ENCODE data around the gene MITF. TPM values are rescaled to one million over a fixed set of nuclear protein-coding genes. Genes with fewer than 3 reads are reported as not detected.

The MITF gene
- total RNA-seq, 2 donors from 2014 or later = 0.23 TPM; not detected in 1

- H3K27ac Mint-ChIP-seq = no peak overlapping the region
- no peak for ATAC-seq
- peaks cover 29 to 44% of the 10 kb centered on the region in 2 donors for H3K9me3 Mint-ChIP-seq
- peaks cover 0 to 11% of the 10 kb centered on the region in 2 donors for H3K36me3 Mint-ChIP-seq
- no peak for DNase-seq (ENCODE audit: low spot score in 2 of 2)
Observed at GRCh38 chr3:69831737-69832136, 92.5 kb downstream of the MITF start.

GRCh38 chr3:69833591-69833990 is 94.3 kb downstream of the MITF start:
- Mint-ChIP-seq H3K27ac (no peak overlapping the region), H3K36me3 (peaks cover 0 to 11% of the 10 kb centered on the region in 2 donors), H3K9me3 (peaks cover 26 to 32% of the 10 kb centered on the region in 2 donors)
- ATAC-seq = no peak
- DNase-seq (ENCODE audit: low spot score in 2 of 2) = no peak

DNA sequence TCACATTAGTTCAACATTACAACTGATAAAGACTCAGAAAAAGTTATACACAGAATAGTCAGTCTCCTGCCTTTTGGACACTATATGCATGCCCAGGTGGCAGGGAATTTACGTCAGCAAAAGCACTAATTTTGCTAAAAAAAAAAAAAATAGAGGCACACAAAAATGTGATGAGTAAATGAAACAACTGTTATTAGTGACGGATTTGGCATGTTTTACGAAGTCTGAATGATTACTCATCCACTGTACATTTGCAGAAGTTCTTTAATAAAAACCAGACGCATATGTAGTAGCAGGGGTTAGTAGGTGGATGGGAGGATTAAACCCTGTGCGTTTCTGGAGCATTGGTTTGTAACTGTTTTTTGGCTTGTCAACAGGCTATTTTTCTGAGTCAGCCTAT is 99.0 kb downstream of the MITF start:
- H3K36me3 Mint-ChIP-seq = peaks cover 0 to 11% of the 10 kb centered on the region in 2 donors
- DNase-seq (ENCODE audit: low spot score in 2 of 2) (no peak), ATAC-seq (no peak)
- H3K9me3 Mint-ChIP-seq = peaks cover 22 to 24% of the 10 kb centered on the region in 2 donors
- H3K27ac Mint-ChIP-seq = no peak overlapping the region

GRCh38 chr3:69838696-69839515 is 99.6 kb downstream of the MITF start:
- peaks cover 0 to 11% of the 10 kb centered on the region in 2 donors for H3K36me3 Mint-ChIP-seq
- H3K9me3 Mint-ChIP-seq = peaks cover 19 to 22% of the 10 kb centered on the region in 2 donors
- H3K27ac Mint-ChIP-seq = no peak overlapping the region
- ATAC-seq = no peak
- DNase-seq (ENCODE audit: low spot score in 2 of 2) = no peak

- DNase-seq (ENCODE audit: low spot score in 2 of 2) (no peak), ATAC-seq (no peak)
- Mint-ChIP-seq H3K36me3 (no peaks in the 10 kb centered on the region), H3K9me3 (peaks cover 5 to 11% of the 10 kb centered on the region in 2 donors), H3K27ac (no peak overlapping the region)
Observed at GRCh38 chr3:69842351-69842750, 103.1 kb downstream of the MITF start.

- ATAC-seq = no peak
- no peak overlapping the region for H3K27ac Mint-ChIP-seq
- H3K36me3 Mint-ChIP-seq = no peaks in the 10 kb centered on the region
- DNase-seq (ENCODE audit: low spot score in 2 of 2) = no peak
- H3K9me3 Mint-ChIP-seq = peaks cover 2 to 11% of the 10 kb centered on the region in 2 donors
Observed at GRCh38 chr3:69842789-69843188, 103.5 kb downstream of the MITF start.

GRCh38 chr3:69844706-69845105 is 105.4 kb downstream of the MITF start:
- ATAC-seq = no peak
- Mint-ChIP-seq H3K36me3 (no peaks in the 10 kb centered on the region), H3K27ac (no peak overlapping the region), H3K9me3 (peaks cover 0 to 11% of the 10 kb centered on the region in 2 donors)
- DNase-seq (ENCODE audit: low spot score in 2 of 2) = no peak

DNA sequence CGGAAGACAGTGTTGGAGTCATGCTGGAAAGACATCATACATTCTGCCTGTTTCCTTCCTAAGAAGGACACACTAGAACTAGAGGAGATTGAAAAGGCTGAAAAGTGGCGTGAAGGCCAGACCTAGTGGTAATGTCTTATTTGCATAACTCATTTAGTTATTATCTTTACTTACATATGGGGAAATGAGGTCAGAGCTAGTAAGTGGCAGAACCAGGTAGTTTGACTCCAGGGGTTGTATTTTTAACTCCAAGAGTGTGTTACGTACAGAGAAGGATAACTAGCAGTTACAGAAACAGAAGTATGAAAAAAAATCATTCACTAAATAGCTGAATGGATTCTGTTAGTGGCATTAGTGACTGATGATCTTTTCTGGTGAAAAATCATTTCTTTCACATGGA is 108.0 kb downstream of the MITF start:
- Mint-ChIP-seq H3K9me3 (peaks cover 0 to 6% of the 10 kb centered on the region in 2 donors), H3K27ac (no peak overlapping the region), H3K36me3 (no peaks in the 10 kb centered on the region)
- ATAC-seq (no peak), DNase-seq (ENCODE audit: low spot score in 2 of 2) (no peak)

DNA sequence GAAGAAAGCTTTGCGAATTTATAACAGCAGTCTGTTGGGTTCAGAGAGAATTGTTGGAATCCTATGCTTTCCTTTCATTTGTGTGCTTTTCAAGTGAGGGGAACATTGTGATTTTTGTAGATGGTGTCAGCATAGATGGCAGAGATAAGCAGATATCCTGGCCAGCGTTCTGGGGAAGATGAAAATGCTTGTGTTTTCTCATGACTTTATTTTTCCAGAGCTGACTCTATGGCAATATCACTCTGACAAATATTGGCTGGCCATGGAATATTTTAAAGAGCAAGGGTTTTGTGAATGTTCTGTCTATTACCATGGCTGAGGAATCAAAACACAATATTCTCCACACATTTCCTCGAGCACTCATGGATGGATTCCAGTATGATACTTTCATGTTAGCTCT is 108.8 kb downstream of the MITF start:
- H3K27ac Mint-ChIP-seq = no peak overlapping the region
- no peak for ATAC-seq
- H3K36me3 Mint-ChIP-seq = no peaks in the 10 kb centered on the region
- H3K9me3 Mint-ChIP-seq = peaks cover 0 to 6% of the 10 kb centered on the region in 2 donors
- DNase-seq (ENCODE audit: low spot score in 2 of 2) = no peak

GRCh38 chr3:69850849-69851248 is 111.6 kb downstream of the MITF start:
- H3K27ac Mint-ChIP-seq = no peak overlapping the region

DNA sequence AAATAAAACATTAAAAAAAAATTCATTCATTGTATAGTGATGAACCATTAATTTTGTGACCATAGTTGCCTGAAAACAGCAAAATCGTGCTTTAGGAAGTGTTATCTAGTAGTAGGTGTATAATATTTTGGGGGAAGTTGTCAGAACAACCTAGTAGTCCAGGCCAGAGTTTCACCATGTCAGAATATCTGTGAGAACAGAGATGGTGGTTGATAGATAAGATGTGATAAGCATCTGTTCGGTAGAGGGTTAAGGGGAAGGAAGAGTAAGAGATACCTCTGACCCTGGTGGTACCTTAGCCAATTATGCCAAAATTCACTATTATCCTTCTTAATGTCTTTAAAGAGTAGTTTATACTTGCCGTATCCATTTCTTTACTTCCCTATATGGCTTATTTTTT is 113.8 kb downstream of the MITF start:
- no peak for ATAC-seq
- no peak for DNase-seq (ENCODE audit: low spot score in 2 of 2)
- H3K36me3 Mint-ChIP-seq = no peaks in the 10 kb centered on the region
- H3K9me3 Mint-ChIP-seq = no peaks in the 10 kb centered on the region
- H3K27ac Mint-ChIP-seq = no peak overlapping the region

More at GRCh38 chr3:69850849-69851248, 111.6 kb downstream of the MITF start:
- ATAC-seq (no peak), DNase-seq (ENCODE audit: low spot score in 2 of 2) (no peak)
- Mint-ChIP-seq H3K36me3 (no peaks in the 10 kb centered on the region), H3K9me3 (peaks cover 0 to 2% of the 10 kb centered on the region in 2 donors)

DNA sequence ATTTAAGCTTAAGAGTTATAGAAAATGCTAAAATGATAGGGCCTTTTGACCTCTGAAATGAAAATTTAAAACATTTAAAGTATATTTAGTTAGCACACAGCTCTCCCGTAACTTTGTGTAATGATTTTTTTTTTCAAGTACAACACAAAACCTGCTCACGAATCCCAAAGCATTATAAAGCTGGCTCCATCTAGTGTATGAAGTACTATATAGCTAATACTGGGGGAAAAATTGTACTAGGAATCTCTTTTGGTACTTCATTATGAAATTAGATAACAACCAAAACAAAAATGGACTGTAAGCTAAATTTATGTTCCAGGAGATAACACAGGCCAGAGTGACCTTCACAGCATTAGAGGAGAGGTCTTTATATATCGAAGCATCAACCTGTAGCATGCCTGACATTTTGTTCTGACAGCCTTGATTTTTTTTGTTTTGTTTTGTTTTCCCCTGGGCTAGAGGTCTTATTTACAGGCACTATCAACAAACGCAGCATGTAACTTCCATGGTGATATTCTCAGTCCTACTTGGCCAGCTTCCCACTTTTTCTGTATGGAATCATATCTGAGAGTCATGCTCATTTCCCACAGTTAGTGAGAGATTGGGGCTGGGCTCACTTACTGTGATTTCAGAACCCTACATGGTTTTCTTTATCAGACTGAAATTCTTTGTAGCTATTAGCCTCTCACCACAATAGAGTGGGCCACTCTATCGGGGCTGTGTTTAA is 116.3 kb downstream of the MITF start:
- no peaks in the 10 kb centered on the region for H3K9me3 Mint-ChIP-seq
- no peak overlapping the region for H3K27ac Mint-ChIP-seq
- DNase-seq (ENCODE audit: low spot score in 2 of 2) (no peak), ATAC-seq (no peak)
- H3K36me3 Mint-ChIP-seq = no peaks in the 10 kb centered on the region

- H3K9me3 Mint-ChIP-seq = no peaks in the 10 kb centered on the region
- no peak for DNase-seq (ENCODE audit: low spot score in 2 of 2)
- H3K36me3 Mint-ChIP-seq = no peaks in the 10 kb centered on the region
- ATAC-seq = no peak
- no peak overlapping the region for H3K27ac Mint-ChIP-seq
Observed at GRCh38 chr3:69856965-69857705, 117.9 kb downstream of the MITF start.

- ATAC-seq = no peak
- H3K9me3 Mint-ChIP-seq = no peaks in the 10 kb centered on the region
- no peak overlapping the region for H3K27ac Mint-ChIP-seq
- H3K36me3 Mint-ChIP-seq = no peaks in the 10 kb centered on the region
- DNase-seq (ENCODE audit: low spot score in 2 of 2) = no peak
Observed at GRCh38 chr3:69861556-69861955, 122.3 kb downstream of the MITF start.

DNA sequence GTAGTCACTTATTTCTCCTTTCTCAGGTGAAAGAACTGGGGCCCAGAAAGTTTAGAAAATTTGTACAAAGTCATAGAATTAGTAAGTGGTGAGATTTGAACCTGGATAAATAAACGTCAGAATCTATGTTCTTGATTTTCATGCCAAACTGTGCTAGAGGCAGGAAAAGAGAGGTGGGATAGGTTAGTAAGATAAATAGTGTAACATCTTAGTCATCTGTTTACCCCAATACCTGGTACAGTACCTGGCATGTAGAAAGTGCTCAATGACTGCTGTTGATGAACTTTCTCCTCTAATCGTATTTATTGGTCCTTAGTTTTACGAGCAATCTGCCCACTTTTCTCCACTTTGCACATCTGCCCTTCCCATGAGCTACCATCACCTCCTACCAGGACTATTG is 124.9 kb downstream of the MITF start:
- no peaks in the 10 kb centered on the region for H3K9me3 Mint-ChIP-seq
- no peak overlapping the region for H3K27ac Mint-ChIP-seq
- H3K36me3 Mint-ChIP-seq = no peaks in the 10 kb centered on the region
- DNase-seq (ENCODE audit: low spot score in 2 of 2) = no peak
- ATAC-seq = no peak

- H3K36me3 Mint-ChIP-seq = no peaks in the 10 kb centered on the region
- no peak for ATAC-seq
- no peak for DNase-seq (ENCODE audit: low spot score in 2 of 2)
- H3K9me3 Mint-ChIP-seq = no peaks in the 10 kb centered on the region
- no peak overlapping the region for H3K27ac Mint-ChIP-seq
Observed at GRCh38 chr3:69864766-69865165, 125.5 kb downstream of the MITF start.

All from activated naive CD4-positive, alpha-beta T cell treated with anti-CD3 and anti-CD28 coated beads, Interleukin-2, amount 50 U/mL, for 72 hours (primary cell).